HG02981 (cell line): ENCODE measurements around the gene MIA2.
A peak's percentile ranks its signal among the peaks of the same experiment; 100 is the strongest.
"Not testable (repeated sequence)": the region's sequence is repeated elsewhere in the genome, so short reads cannot be mapped to it uniquely, and the experiment has no call there.

ENCODE experiments used
- ATAC-seq: cut with Tn5 transposase; IDR thresholded peaks from one replicate; pipeline ENCODE4 v1.9.1; 2021; ENCODE audit warnings: mild to moderate bottlenecking, moderate library complexity; ENCODE audit not compliant: unreplicated experiment

MIA2 gene

GRCh38 chr14:39231751-39232553, 1.8 kb upstream of the MIA2 start:
- ATAC-seq = peak; percentile 59

GRCh38 chr14:39232554-39233415, 930 bp upstream of the MIA2 start:
- ATAC-seq = peak; percentile 41

DNA sequence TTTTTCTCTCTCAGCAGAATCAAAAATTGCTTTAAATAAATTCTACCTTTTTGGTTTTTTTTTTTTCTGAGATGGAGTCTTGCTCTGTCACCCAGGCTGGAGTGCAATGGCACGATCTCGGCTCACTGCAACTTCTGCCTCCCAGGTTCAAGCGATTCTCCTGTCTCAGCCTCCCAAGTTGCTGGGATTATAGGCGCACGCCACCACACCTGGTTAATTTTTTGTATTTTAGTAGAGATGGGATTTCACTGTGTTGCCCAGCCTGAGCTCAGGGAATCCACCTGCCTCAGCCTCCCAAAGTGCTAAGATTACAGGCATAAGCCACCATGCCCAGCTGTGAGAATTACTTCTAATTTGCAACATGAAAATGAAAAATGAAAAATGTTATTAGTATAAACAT, 1.3 kb downstream of the MIA2 start:
- not testable (repeated sequence) for ATAC-seq

GRCh38 chr14:39235466-39235865, 1.8 kb downstream of the MIA2 start:
- ATAC-seq = not testable (repeated sequence)

DNA sequence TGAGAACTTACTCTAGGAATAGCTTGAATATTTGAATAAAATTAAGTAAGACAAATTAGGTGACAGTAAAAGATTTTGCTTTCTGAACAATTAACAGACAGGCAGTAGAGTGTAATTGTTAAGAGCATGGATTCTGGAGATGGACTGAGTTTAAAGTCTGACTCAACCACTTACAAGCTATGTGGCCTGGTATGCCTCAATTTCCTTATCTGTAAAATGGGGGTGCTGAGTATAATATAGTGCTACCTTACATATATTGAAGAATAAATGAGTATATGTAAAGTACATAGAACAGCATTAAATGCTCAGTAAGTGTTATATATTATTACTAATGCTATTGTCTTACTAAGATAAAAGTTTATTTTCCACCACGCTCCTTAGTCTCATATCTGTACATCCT, 7.1 kb downstream of the MIA2 start:
- no peak for ATAC-seq

- no peak for ATAC-seq
Observed at GRCh38 chr14:39241637-39242036, 7.9 kb downstream of the MIA2 start.

DNA sequence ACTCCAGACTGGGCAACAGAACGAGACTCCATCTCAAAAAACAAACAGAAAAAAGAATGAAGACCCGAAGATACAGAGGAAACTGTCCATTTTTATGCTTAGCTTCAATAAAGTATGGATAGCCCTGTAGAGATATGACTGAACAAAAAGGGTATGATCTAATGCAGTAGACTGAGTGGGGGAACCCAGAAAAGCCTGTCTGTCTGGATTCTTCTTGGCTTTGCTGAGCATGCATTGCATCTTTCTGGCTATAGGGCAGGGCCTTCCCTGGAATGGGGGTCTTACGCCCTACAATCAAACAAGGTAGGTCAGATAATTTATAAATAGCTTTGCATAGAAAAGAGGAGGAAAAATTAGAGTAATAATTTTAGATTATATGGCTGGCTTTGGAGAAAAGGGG, 10.1 kb downstream of the MIA2 start:
- no peak for ATAC-seq

DNA sequence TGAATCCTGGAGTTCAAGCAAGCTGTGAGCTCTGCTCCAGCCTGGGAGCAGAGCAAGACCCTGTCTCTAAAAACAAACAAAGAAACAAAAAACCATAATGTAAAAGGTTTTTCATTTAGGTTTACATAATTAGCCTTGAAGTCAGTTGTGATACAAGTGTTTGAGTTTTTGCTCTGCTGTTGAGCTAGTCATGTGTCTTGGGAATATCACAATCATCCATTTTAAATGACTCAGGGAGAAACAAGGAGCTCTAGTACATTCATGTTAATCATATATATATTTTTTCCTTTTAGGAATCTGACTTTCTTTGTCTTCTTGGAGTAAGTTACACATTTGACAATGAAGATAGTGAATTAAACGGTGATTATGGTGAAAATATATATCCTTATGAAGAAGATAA, 12.9 kb downstream of the MIA2 start:
- ATAC-seq = no peak

- no peak for ATAC-seq
Observed at GRCh38 chr14:39247256-39247655, 13.5 kb downstream of the MIA2 start.

- no peak for ATAC-seq
Observed at GRCh38 chr14:39251547-39251946, 17.8 kb downstream of the MIA2 start.

DNA sequence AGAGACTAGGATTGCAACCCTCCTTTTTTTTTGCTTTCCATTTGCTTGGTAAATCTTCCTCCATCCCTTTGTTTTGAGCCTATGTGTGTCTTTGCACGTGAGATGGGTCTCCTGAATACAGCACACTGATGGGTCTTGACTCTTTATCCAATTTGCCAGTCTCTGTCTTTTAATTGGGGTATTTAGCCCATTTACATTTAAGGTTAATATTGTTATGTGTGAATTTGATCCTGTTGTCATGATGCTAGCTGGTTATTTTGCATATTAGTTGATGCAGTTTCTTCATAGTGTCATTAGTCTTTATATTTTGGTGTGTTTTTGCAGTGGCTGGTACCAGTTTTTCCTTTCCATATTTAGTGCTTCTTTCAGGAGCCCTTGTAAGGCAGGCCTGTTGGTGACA, 23.7 kb downstream of the MIA2 start:
- not testable (repeated sequence) for ATAC-seq

DNA sequence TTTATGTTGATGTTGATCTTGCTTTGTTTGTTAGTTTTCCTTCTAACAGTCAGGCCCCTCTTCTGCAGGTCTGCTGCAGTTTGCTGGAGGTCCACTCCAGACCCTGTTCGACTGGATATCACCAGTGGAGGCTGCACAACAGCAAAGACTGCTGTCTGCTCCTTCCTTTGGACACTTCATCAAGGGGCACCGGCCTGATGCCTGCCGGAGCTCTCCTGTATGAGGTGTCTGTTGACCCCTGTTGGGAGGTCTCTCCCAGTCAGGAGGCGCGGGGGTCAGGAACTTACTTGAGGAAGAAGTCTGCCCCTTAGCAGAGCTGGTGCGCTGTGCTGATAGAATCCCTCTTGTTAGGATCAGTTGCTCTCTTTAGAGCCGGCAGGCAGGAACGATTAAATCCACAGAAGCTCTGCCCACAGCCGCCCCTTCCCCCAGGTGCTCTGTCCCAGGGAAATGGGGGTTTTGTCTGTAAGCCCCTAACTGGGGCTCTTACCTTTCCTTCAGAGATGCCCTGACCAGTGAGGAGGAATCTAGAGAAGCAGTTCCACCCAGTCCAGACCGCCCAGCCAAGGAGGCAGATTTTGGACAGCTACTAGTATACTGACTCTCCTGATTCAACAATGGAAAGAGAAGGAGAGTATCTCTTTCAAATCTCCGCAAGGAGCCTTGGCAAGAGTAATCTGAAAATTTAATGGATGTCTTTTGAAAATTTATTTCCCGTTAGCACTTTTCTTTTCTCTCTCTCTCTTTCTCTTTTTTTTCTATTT, 25.2 kb downstream of the MIA2 start:
- ATAC-seq = no peak

DNA sequence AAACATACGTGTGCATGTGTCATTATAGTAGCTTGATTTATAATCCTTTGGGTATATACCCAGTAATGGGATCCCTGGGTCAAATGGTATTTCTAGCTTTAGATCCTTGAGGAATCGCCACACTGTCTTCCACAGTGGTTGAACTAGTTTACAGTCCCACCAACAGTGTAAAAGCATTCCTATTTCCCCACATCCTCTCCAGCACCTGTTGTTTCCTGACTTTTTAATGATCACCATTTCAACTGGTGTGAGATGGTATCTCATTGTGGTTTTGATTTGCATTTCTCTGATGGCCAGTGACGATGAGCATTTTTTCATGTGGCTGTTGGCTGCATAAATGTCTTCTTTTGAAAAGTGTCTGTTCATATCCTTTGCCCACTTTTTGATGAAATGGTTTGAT, 26.4 kb downstream of the MIA2 start:
- not testable (repeated sequence) for ATAC-seq

DNA sequence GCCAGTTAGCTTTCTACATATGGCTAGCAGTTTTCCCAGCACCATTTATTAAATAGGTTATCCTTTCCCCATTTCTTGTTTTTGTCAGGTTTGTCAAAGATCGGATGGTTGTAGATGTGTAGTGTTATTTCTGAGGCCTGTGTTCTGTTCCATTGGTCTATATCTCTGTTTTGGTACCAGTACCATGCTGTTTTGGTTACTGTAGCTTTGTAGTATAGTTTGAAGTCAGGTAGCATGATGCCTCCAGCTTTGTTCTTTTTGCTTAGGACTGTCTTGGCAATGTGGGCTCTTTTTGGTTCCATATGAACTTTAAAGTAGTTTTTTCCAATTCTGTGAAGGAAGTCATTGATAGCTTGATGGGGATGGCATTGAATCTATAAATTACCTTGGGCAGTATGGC, 28.5 kb downstream of the MIA2 start:
- not testable (repeated sequence) for ATAC-seq

DNA sequence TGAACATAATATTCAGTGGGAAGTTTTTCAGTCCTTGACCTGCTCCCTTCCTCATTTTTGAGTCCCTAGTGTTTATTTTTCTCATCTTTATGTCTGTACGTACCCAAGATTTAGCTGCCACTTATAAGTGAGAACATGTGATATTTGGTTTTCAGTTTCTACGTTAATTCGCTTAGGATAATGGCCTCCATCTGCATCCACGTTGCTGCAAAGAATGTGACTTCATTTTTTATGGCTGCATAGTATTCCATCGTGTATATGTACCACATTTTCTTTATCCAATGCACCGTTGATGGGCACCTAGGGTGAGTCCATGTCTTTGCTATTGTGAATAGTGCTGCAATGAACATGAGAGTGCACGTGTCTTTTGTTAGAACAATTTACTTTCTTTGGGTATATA, 30.3 kb downstream of the MIA2 start:
- ATAC-seq = no peak

- ATAC-seq = no peak
Observed at GRCh38 chr14:39264558-39264957, 30.8 kb downstream of the MIA2 start.

GRCh38 chr14:39265033-39265432, 31.3 kb downstream of the MIA2 start:
- ATAC-seq = no peak

- ATAC-seq = no peak
Observed at GRCh38 chr14:39265806-39266524, 32.2 kb downstream of the MIA2 start.

- ATAC-seq = peak; percentile 33
Observed at GRCh38 chr14:39266525-39266870, 32.8 kb downstream of the MIA2 start.

DNA sequence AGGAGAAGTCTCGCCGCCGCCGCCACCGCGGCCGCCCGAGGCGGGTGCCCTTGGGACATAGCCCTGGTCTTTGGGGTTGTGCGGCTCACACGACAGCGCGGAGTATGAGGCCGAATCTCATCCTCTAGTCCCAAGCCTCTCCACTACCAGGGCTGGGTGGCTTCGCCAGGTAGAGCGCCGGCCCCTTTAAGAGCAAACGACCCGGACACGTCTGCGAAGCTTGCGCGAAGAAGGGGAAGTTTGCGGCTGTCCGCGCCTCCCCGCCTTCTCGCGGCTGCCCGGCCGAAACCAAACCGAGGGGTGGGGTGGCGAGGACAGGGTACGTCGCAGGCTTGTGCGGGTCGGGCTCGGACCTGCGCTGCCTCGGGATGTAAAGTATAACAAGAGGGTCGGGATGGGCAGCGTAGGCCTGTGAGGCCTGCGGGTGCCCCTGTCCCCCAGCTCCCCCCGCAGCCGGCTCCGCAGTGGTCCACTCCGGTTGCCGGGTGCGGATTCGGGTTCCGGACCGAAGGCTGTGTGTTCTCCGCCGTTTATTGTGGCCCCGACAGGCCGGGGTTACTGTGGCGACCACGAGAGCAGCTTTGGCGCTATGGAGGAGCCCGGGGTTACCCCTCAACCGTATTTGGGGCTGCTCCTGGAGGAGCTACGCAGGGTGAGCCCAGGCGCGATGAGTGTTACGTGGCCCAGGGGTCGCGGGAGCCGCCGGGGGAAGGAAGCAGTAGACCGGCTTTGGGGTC, 33.3 kb downstream of the MIA2 start:
- ATAC-seq = peak; percentile 79
